Stimulated activated CD8-positive, alpha-beta memory T cell treated with anti-CD3 and anti-CD28 coated beads, Interleukin-7, amount 100 ng/mL, for 24 hours (primary cell): ENCODE results near the gene PIGR.

ENCODE experiments used
- DNase-seq: peaks from one replicate; pipeline ENCODE4 v3.0.0-alpha.2; 2020; ENCODE audit warnings: low read depth

Gene PIGR, protein sequence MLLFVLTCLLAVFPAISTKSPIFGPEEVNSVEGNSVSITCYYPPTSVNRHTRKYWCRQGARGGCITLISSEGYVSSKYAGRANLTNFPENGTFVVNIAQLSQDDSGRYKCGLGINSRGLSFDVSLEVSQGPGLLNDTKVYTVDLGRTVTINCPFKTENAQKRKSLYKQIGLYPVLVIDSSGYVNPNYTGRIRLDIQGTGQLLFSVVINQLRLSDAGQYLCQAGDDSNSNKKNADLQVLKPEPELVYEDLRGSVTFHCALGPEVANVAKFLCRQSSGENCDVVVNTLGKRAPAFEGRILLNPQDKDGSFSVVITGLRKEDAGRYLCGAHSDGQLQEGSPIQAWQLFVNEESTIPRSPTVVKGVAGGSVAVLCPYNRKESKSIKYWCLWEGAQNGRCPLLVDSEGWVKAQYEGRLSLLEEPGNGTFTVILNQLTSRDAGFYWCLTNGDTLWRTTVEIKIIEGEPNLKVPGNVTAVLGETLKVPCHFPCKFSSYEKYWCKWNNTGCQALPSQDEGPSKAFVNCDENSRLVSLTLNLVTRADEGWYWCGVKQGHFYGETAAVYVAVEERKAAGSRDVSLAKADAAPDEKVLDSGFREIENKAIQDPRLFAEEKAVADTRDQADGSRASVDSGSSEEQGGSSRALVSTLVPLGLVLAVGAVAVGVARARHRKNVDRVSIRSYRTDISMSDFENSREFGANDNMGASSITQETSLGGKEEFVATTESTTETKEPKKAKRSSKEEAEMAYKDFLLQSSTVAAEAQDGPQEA

DNA sequence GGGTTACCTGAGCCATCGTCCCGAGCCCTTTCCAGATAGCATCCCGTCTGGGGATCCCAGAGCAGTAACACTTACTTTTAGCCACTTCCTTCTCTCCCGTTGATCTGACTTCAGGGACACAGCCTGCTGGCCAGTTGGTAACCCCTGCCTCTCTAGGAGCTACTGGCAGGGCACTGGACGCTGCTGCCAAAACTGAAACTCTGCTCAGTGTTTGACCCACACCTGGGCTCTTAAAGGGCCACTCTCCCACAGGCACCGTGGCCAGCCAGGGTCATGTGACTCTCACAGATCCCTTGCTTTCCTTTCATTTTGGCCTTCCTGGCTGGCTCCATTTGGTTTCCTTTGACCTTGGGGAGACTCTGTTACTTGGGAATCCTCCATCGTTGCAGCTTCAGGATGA lies at the start of gene PIGR:
Gene PIGR, minus strand, starts transcription at position 206 of the 400 bp plus-strand sequence. CDS start 5,935 bp downstream, outside the sequence.
- DNase-seq: no peak

DNA sequence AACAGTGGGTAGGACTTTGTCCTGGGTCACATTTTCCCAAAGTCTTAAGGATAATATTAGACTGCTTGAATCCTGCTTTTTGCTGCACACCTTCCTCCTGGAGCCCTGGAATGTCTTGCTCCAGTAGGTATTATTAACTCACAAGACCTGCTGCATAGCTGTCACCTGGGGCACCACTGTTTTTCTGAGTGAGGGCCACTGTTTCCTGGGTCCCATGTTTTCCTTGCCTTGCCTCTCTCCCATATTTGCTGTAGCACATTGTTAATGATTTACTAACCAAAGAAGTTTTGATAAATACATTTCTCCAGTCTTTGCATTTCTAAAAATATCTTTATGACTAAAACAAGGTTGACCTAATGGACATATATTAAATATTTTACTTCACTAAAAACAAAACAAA lies 46.5 kb upstream of the PIGR start:
- DNase-seq: no peak

DNA sequence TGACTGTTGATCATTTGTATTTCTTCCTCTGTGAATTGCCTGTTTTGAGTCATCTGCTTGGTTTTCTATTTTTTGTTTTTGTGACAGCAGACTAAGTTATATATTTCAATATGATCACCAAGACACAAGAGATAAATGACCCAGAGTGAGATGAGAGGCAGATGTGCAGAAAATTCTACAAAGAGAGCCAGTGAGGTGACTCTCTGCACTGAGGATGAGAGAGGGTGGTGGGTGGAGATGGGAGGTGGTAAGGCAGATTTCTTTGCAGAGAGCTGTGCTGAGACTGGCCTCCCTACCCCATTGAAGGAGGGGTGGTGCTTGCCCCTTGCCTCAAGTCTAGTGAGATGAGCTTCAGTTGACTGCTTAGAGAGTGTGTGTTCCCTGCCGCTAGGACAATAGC lies 41.6 kb upstream of the PIGR start:
- no peak for DNase-seq

DNA sequence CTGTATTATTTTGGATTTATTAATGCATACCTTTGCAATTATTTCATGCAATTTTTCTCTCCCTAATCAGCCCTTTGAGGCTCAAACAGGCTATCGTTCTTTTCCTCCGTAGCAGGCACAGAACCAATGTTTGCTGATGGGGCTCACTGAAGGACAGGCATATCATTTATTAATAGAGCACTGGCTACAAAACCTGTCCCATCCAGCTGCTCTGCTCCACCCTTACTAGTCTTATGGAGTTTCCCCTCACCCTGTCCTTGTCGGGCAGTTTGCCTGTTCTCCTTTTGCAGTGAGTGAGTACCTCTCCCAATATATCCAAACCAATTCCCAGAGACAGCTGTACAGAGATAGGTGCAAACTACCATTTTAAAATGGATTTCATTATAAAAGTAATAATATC lies 40.6 kb upstream of the PIGR start:
- DNase-seq: no peak

DNA sequence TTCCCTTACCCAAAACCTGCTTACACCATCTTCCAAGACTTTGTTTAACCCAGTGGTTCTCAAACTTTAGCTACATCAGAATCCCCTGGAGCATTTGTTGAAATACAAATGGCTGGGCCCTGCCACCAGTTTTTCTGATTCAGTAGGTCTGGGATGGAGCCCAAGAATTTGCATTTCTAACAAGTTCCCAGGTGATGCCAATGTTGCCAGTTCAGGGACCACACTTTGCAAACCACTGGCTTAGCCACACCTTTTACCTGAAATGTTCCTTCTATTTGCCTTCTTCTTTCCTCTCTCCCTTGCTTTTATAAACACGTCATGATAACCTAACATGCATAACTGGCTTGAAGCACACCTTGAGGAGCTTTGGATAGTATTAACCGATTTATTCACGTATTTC lies 40.1 kb upstream of the PIGR start:
- no peak for DNase-seq

DNA sequence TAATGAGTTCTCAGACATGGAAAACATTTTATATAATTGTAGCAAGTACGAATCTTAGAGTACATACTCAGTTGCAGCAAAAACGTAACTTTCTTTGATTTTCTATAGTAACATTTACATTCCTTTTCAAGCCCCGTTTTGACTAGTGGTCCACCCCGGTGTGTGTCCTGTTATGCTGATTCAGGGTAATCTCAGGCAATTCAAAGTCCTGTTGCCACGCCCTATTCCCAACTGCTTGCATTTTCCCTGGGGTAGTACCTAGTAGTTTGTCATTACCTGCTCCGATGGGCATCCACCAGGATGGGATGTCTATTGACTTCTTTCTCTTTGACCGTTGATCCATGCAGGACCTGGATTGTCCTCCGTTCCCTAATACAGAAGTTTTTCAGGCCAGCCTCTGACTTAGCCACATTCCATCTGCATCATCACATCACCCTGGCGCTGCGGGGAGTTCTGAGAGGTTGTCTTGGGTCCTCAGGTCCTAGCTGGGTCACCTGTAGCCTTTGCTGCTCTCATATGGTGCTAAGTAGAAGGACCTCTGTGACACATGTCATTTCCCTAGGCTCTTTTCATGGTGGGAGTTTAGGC lies 39.0 kb upstream of the PIGR start:
- no peak for DNase-seq

DNA sequence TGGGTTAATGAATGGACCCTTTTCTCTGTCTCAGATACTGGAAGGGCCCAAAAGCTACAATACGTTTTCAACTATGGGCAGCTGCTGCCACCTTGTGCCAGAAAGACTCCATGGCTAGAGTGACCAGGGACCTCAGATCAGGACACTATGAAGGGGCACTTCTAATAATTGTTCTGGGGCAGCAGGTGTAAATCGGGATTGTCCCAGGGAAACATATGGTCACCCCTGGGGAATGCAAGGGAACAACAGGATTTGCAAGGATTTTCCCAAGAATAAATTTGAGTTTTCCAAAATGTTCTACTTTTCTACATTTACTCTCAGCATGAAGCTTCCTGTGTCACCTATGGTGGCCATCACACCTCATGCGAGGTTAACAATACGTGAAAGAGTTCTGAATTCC lies 36.0 kb upstream of the PIGR start:
- DNase-seq: peak; percentile 32

DNA sequence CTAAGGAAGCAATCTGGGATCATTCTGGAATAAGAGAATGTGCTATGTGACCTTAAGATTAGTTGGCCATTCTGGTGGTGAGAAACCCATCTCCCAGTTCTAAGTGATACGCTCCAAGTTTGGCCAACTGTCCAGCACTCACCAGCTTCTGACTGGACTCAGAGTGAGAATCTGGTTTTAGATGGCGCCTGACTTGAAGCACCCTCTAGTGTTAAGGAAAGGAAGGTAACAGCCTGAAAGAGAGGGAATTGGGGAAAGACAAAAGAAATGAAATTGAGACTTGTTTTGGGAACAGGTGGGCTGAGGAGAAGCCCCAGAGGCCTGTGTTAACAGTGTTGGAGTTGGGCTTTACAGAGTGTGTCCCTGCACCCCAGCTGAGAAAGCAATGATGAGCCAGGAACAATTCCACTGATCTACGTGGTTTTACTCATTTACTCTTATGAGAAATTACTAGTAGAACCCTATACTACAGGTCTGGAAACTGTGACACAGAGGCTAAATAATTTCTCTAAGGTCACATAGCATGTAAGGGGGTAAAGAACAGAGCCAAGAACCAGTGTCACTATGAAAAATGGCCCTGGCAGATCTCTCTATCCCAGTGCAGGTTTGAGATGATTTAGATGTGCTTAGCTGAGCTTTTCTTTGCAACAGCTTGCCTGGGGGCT lies 33.2 kb upstream of the PIGR start:
- no peak for DNase-seq

DNA sequence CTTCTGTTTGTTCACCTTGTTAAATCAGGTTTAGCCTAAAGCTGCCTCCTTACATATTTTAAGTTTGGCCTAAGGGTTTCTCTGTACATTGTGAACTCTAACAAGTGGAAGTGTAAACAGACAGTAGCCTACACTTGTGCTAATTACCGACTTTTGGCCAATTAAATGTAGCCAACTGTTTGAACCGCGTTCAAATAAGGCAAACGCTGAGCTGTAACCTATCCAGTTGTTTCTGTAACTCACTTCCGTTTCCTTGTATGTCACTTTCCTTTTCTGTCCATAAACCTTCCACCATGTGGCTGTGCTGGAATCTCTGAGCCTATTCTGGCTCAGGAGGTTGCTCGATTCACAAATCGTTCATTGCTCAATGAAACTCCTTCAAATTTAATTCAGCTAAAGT lies 32.0 kb upstream of the PIGR start:
- DNase-seq: no peak

DNA sequence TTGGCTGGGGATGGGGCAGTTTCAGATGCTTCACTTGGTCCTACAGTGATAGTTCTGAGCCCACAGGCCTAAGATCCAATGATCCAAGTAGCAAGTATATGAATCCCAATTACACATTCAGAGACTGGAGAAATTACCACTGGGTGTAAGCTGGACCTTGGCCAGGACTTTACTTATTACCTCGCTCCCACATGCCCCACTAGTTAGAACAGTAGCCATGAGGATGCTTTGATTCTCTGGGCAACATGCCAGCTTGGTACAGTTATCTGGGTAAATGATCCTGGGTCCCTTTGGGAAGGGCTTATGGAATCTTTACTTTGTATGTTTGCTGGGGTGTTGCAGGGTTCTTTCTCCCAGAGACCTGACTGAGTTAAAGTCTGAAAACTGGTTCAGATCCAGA lies 29.0 kb upstream of the PIGR start:
- DNase-seq: no peak

DNA sequence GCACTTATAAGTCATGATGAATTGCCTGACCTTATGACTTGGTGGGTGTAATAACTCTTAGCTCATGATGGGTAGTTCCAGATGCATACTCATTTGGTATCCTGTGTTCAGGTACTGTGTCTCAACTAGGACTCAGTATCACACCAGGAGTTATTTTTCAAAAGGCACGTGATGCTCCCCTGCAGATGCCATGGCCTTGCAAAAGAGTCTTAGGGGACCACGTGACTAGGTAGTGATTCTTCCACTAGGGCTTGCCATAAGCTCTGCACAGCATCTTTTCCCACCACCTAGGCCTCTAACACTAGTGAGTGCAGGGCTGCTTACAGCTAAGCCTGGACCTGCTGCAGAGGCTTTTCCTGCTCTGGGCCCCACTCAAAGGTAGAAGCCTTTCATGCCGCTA lies 27.9 kb upstream of the PIGR start:
- DNase-seq: no peak

DNA sequence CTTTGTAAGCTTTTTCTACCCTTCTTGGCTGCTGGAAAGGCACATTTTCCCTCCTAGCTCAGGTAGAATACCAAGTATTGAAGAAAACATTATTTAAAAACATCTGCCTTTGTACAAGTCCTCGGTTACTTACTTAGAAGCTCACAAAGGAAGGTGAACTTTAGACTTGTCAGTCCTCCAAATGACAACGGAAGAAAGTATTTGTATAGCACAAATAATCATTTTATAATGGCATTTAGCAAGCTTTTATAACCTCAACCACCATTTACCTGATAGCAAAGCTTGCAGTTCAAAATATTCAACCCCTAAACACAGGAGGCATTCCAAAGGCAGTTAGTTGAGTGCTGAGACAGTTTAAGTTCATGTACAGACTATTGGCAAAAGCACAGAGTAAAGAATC lies 26.5 kb upstream of the PIGR start:
- no peak for DNase-seq

DNA sequence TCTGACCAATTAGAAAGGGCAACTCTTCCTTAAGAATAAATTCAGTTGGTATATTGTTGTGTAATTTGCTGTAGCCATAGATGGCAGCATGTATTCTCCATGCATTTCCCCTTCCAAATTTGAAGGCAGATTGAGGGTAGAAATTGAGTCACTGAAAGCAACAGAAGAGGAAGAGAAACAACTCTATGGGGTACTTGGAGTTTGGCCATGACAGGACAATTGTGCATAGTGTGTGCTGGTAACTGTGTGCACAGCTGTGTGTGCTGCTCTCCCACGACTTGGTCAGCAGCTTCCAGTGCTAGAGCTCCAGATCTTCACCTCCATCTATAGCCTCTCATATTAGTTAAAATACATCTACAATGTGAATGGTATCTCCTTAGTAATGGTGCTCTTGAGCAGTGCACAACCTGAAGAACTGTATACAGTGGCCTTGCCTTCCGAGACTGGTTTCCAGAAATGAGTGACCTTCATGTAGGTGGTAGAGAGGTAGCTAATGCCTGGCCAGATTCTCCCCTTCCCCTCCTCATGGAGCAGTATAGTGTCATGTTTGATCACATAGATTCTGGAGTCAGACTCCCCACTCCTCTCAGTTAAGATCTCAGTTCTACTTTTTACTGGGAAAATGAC lies 24.9 kb upstream of the PIGR start:
- no peak for DNase-seq

DNA sequence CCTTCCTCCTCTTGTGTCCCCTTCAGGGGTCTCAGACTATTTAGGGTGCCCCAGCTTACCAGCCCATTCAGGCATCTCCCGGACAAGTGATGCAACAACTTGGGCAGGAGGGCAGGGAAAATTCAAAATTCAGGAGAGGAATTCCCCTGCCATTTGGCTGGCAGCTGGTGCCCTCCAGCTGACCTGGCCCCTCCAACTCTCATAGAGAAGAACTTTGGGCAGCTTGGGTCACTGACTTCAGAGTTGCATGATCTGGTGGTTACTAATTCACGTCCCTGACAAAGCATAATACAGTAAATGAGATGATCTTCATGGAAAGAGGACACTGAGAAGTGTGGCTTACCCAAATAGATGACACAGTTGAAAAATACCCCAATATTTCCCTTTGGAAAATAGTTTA lies 24.2 kb upstream of the PIGR start, which contains the start of gene FCAMR:
Gene FCAMR, minus strand, starts transcription at position 15 of the 400 bp plus-strand sequence. CDS start 335 bp downstream, outside the sequence.
- DNase-seq: no peak

DNA sequence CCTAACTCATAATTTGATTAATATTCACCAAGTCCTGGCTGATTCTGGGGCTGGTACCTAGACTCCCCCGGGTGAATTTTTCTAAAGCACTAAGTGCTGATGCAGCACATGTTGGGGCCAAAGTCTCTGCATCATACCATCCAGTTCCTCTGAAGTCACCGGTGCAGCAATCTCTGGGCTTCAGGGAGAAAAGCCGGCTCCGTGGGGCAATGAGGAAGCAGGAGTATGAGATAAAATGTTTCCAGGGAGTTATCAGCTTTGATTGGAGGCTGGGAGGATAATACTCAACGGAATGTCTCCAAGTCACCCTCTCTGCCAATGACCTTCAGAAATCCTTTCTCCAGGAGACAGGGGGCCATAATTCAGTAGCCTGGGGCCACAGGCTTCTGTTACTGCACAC lies 22.8 kb upstream of the PIGR start:
- no peak for DNase-seq

DNA sequence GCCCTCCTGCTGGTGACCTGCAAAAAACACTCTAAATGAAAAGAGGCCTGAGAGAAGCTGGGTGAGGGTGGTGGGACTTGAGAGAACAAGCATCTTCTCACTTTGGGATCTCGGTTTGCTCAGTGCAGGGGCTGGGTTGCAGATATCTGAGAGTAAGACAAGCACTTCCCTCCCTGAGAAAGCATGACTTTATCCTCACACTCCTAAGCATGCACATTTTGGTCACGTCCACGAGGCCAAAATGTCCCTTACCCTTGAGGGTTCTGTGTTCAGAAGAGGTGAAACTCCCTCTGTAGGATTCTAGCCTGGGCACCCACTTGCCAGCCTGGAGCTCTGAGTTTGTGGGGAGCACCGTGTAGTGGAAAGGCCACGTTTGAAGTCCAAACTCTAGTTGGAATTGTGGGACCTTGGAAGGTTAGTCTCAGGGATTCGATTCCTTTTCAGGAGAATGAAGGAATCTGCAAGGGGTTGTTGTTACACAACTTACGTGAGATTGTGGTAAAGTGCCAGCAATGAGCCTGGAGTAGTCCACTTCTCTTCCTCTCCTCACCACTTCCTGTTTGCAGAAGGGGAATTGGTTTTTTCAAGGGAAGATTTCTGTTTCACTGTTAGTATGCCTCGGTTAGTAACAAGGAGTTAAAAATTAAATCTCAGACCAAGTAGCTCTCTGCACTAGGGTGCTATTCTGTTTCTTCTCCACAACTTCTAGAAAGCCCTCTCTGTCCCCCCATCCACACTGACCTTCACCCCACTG lies 21.0 kb upstream of the PIGR start:
- DNase-seq: no peak

DNA sequence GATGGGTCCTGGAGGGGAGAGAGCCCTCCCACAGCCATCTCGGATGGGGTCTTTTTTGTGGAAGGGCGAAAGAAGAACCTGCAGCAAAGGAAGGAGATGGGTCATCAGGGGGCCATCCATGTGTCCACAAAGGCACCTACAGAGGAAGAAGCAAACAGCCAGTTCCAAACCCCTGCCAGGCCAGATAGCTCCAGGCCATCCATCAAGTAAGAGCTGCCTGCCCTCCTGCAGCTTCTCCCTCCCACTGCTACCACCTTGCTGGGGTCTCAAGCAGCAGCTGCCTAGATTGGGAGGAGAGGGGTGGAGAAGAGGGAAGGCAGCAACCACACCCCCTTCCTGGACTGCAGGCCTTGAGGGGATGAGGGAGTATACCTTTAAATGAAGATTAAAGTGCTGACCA lies 19.5 kb upstream of the PIGR start:
- DNase-seq: no peak

DNA sequence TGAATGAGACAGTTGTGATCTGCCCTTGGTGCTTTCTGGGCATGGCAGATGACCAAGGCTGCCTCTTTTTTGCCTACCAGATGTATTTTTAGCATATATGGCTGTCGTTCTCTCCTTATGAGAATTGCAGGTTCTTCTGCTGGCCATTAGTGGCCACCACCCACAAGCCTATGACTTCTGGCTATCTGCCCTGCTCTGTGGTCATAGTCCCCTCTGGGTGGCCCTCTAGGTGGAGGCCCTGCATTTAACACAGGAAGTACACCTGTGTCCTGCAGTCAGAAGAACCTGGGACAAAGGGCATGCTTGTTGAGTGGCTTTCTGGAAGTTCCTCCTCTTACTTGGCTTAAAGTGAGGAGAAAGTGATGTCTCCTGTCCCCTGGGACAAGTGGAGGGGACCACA lies 17.5 kb upstream of the PIGR start:
- no peak for DNase-seq

DNA sequence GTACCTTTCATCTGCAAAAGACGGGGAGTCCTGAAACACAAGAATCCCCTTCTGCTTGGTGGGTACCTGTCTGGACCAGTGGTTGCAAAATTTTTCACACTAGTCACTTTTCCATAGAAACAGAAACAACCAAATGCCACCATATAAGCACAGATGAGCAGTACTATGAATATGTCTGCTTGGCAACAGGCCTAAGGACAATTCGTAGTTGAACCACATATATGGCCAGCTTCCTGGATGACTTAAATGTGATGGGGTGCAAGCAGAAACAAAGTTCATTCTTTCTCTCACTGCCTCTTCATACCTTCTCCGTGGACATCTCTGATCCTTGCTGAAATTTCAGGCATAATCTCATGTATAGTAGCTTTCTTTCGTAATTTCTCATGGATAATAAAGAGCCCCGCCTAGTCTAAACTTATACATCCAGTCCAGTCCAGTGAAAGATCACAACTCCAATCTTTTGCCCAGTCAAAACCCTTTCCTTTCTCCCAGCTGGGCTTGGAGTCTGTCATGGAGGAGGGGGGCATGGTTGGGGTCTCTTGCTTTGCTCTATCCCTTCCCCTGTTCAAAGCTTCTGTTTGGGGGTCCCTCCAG lies 16.9 kb upstream of the PIGR start:
- DNase-seq: no peak

DNA sequence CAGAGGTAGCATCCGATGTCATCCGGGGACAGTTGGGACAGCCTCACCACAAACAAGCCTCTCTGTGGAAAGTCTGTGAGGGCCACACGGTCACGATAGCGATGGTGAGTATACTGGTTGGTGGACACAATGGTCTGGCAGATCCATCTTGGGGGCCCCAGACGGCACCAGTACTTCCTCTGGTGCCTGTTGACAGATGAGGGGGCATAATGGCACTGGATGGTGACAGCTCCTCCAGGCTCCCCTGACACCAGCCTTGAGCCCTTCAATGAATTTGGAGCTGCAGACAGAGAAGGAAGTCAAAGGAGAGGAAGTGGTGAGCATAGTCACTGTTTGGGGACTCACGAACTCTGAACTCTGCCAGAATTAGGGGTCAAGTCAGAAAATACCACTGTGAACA lies 16.0 kb upstream of the PIGR start:
- DNase-seq: no peak

DNA sequence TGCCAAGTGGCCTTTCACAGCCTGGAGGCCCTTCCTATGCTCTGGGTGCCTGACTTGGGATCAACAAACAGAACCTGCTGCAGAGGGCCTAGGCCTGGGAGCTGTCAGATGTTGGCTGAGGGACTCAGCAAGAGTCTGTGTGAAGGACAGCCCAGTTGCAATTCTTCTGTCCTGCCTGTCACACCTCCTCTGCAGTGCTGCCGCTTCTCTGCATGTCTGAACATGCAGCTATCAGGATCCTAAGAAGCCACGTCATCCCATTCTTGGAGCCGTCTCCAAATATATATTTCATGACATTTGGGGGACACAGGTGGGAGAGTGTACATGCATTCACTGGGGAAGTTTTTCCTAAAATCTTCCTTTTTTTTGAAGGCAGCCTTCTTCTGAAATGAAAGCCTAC lies 15.4 kb upstream of the PIGR start:
- DNase-seq: no peak
